Stimulated activated CD8-positive, alpha-beta memory T cell treated with anti-CD3 and anti-CD28 coated beads, Interleukin-2, amount 100 ng/mL, for 48 hours (primary cell): ENCODE results near the gene ZNF84.

Source experiments
- DNase-seq, 2 donors: peaks; one replicate each; pipeline ENCODE4 v3.0.0-alpha.2; 2020; ENCODE audit warnings: low read depth in 2 of 2

The ZNF84 gene

DNA sequence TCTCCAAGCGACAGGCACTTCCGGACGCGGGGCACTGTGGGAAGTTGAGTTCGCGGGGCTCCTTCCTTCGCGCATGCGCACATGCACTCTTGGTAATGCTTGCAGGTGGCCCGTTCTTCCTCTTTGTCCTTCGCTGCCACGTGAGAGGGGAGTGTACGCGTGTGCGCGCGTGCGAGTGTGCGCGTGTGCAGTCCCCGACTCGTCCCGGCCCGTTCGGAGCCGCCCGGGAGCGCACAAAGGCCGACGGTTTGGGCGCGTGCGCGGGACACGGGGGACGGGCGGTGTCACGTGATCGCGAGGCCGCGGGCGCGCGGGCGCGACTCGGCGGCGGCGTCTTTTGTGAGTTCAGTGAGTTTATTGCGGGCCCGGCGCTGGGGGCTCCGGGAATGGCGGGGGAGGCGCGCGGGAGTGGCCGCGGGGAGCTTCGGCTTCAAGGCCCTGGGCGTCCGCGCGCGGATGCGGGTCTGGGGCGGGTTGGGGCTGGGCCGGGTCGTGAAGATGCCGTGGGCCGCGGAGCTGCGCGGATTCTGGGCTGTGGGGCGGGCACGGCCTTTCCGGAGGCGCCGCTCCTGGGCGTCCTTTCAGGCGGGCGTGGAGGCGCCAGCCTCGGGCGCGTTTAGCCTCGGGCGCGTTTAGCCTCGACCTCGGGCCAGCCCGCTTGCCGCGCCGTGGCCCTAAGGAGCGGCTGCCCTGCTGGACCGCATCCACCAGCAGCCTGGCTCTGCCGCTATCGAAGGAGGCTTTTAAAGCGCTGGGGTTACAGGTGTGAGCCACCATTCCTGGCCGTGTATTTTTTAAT is at the start of gene ZNF84:
Gene ZNF84 (plus strand): TSS at position 303 of the 799 bp plus-strand sequence. CDS start 3,959 bp downstream, outside the sequence.
- DNase-seq: peak; percentile 95

GRCh38 chr12:132998741-132999140 is 38.6 kb upstream of the ZNF84 start:
- no peak for DNase-seq

GRCh38 chr12:133010657-133011297 is 26.5 kb upstream of the ZNF84 start:
- DNase-seq: no peak

DNA sequence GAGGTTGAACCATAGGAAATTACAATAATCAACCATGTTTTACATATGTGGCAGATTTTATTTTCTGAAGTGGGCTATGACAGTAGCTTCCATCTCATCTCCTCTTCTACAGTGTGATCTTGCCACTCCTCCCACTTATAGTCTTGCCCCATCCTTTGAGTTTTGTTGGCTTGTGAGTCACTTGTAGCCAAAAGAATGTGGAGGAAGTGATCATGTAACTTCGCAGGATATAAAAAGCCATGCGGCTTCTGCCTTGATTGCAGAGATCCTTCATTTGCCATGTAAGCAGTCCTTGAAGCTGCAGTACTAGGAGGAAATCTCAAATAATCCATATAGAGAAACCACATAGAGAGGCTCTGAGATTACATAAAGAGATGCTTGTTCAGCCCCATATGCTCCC is 13.7 kb upstream of the ZNF84 start:
- no peak for DNase-seq

DNA sequence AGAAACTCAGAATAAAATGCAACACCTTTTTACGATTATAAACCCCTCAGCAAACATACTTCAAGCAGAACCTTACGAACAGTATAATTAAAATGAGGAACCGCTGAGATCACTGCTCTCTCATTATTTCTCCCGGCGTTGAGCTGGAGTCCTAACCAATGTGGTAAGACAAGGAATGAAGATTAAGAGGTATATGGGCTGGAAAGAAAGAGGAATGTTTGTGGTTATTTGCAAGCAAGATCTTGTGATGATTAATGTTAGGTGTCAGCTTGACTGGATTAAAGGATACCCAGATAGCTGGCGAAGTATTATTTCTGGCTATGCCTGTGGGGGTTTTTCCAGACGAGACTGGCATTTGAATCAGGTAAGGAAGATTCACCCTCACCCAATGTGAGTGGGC is 10.3 kb upstream of the ZNF84 start:
- no peak for DNase-seq

- no peak for DNase-seq
Measured at GRCh38 chr12:133038118-133038709, 905 bp downstream of the ZNF84 start.

GRCh38 chr12:133046698-133047097 is 9.4 kb downstream of the ZNF84 start:
- no peak for DNase-seq

DNA sequence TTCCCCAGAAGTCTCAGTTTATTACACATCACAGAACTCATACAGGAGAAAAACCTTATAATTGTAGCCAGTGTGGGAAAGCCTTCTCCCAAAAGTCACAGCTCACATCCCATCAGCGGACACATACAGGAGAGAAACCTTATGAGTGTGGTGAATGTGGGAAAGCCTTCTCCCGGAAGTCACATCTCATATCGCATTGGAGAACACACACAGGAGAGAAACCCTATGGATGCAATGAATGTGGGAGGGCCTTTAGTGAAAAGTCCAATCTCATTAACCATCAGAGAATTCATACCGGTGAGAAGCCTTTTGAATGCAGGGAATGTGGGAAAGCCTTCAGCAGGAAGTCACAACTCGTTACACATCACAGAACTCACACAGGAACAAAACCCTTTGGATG is 20.1 kb downstream of the ZNF84 start:
- no peak for DNase-seq

GRCh38 chr12:133058203-133059113 is 21.1 kb downstream of the ZNF84 start:
- no peak for DNase-seq

- DNase-seq: no peak
Measured at GRCh38 chr12:133061954-133062353, 24.6 kb downstream of the ZNF84 start.

DNA sequence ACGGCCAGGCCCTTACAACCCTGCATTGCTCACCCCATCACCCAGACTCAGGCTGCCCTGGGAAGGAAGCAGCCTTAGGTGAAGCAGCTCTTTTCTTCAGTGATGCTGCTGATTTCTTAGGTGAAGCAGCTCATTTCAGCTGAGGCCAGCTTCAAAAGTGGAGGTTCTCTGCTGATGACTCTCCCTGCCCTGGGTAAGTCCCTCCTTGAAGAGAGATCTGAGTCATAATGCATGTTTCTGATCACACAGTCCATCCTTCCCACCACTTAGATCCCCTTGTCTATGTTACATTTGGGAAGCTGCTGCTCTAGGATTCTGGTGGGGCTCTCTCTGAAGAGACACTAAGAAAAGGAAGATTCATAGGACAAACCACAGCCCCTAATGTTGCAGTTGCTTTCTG is 26.2 kb downstream of the ZNF84 start:
- DNase-seq: no peak

DNA sequence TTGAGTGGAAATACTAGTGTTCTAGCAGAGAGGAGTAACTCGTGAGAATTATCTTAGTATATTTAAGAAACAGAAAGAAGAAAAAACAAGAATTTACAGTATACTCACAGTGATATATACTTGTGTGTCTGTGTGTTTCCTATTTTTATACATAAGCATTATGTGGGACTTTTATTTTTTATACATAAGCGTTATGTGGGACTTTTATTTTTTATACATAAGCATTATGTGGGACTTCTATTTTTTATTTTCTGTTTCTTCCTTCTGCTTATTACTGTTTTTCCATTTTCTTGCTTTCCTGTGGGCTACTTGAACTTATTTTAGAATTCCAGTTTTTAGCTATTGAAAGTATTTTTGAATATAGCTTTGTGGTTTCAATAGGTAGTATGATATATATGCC is 36.5 kb downstream of the ZNF84 start:
- no peak for DNase-seq

- DNase-seq: peak; percentile 80 to 93
Measured at GRCh38 chr12:133080026-133080367, 42.7 kb downstream of the ZNF84 start.

- peak; percentile 88 to 90 for DNase-seq
Measured at GRCh38 chr12:133080368-133081158, 43.3 kb downstream of the ZNF84 start, which contains the start of gene ZNF140. Gene ZNF140 (plus strand): TSS chr12:133080923. CDS start chr12:133081321, 398 bp downstream.

DNA sequence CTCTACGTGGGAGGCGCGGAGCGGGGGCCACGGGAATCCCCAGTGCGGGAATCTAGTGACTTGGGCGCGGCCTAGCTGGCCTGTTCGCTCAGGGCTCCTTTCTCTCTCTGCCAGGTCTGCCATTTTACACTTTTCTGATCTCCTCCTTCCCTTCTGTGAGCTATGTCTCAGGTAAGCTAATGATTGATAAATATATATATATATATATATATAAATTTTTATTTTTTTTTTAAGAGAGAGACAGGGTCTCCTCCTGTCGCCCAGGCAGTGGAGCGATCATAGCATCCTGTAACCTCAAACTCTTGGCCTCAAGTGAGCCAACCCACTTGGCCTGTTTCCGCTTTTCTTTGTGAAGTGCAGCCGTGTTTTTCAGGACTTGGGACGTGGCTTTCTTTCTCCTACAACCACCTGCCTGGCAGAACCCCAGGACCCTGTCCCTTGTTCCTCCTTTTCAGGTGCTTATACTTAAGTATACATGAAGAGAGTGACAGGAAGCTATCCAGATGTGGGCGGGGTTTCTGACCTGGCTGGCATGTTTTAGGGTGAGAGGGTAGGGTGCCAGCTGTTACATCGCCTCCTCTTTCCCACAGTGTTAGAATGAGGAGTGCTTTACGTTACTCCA is 44.0 kb downstream of the ZNF84 start:
- DNase-seq: no peak

DNA sequence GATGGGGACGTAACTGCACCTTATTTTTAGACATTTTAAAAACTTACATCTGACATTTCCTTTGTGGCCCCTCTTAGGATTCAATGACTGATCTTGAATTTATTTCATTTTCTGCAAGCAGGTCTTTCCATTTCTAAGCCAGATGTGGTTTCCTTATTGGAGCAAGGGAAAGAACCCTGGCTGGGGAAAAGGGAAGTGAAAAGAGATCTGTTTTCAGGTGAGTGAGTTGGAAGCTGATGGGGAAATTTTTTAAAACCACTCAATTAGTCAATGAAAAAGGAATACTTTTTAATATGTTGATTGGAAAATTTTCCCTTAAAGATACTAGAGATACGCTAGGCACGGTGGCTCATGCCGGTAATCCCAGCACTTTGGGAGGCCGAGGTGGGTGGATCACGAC is 46.0 kb downstream of the ZNF84 start:
- DNase-seq: no peak

- no peak for DNase-seq
Measured at GRCh38 chr12:133105620-133106019, 68.3 kb downstream of the ZNF84 start.

GRCh38 chr12:133106253-133106652 is 68.9 kb downstream of the ZNF84 start:
- no peak for DNase-seq

DNA sequence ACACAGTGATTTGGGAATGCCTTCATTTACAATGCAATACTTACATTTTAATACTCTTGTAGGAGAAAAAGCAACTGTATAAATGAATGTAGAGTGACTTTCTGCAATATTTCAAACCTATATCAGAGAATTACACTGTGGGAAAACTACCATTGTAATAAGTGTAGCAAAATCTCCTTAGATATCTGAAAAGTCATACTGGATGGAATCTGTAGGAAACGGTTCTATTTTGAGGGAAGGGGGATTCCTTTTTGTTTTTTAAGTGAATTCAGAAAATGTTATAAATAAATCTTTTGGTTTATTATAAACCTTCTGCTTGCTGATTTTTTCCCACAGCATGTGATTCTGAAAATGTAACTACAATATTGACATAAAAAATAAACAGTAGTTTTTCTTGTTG is 69.8 kb downstream of the ZNF84 start:
- DNase-seq: no peak

DNA sequence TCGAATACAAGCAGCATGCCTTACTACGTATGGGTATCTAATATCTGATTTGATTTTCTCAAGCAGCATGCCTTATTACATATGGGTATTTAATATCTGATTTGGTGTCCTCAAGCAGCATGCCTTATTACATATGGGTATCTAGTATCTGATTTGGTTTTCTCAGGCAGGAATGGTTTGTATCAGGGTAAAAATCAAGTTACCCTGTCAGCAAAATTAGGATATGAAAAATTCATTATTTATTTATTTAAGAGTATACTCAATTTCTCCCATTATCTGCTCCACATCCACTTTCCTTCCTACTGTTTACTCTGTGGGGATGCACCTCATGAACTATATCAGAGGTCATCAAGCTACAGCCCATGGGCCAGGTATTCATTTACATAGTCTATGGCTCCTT is 70.8 kb downstream of the ZNF84 start:
- DNase-seq: no peak
